ENCODE results near the gene RUFY3. TPM values are rescaled to one million over a fixed set of nuclear protein-coding genes. Genes with fewer than 3 reads are reported as not detected.

RUFY3 gene
- total RNA-seq, 1 experiment from 2014 or later = 32.9 TPM

- Histone ChIP-seq H3K4me1 (ENCODE audit: control insufficient read depth in 1 of 2, insufficient read depth in 2 of 2, low read length in 2 of 2) (peaks cover 3 to 15% of the 10 kb centered on the region in 2 experiments; a peak in 3 of 4 replicates), H3K9ac (ENCODE audit: low read length) (peak overlapping the region; percentile 96), H3K9me3 (ENCODE audit: control insufficient read depth in 1 of 2, insufficient read depth in 1 of 2, low read depth in 1 of 2, low read length in 2 of 2) (no peaks in the 10 kb centered on the region), H3K79me2 (ENCODE audit: insufficient read depth, low read length) (peaks cover 57% of the 10 kb centered on the region), H3K4me2 (ENCODE audit: low read length) (peak overlapping the region; percentile 96), H3K36me3 (ENCODE audit: control insufficient read depth in 1 of 2, insufficient read depth in 2 of 2, low read length in 2 of 2) (peaks cover 11 to 18% of the 10 kb centered on the region in 2 experiments; a peak in 2 of 4 replicates), H3K9me2 (ENCODE audit: insufficient read depth) (no peaks in the 10 kb centered on the region), H3K27ac (ENCODE audit: low read depth, low read length) (peak overlapping the region; percentile 97), H3K27me3 (ENCODE audit: insufficient read depth, low read length) (no peaks in the 10 kb centered on the region), H3K4me3 (replicated peaks in 1 of 2; ENCODE audit: low read depth in 1 of 2, low read length in 2 of 2) (peak overlapping the region; percentile 91 to 98), H2AFZ (ENCODE audit: low read depth, low read length, poor library complexity, severe bottlenecking) (no peak overlapping the region), H4K20me1 (ENCODE audit: insufficient read depth) (peaks cover 13% of the 10 kb centered on the region; the same call in 1 of the 2 replicates)
- CTCF ChIA-PET = interaction anchor here (0.7 kb wide), 1 partner anchor 84 kb away, joined by 6 read pairs; no protein-coding TSS in a partner anchor
- no peak for DNase-seq (ENCODE audit: low read depth, low spot score)
- BruUV-seq (replicated peaks) = no TSS peak
- ATAC-seq = peak; percentile 59
- POLR2A ChIA-PET = interaction anchor here (0.8 to 1.7 kb wide), 2 partner anchors 154 to 171 kb away, joined by 3 read pairs; partner anchors contain the start of gene DCK
- RAD21 ChIA-PET (ENCODE audit: low non-redundant PET in 1 of 2, low total read pairs in 2 of 2, uncharacterized antibody in 2 of 2, unreplicated experiment in 2 of 2) = no interaction called here
- TF ChIP-seq SIN3A (IDR thresholded peaks at IDR 0.05; ENCODE audit: low read depth) (peak; percentile 1; the same call in 1 of the 2 replicates), JUND (IDR thresholded peaks at IDR 0.05) (no peak), TCF7L2 (IDR thresholded peaks at IDR 0.05; ENCODE audit: borderline replicate concordance, extremely low read depth, insufficient read depth, insufficient read length) (peak; percentile 7)
- intact Hi-C loops (cut with micrococcal nuclease) = loop anchor here (2.0 to 5.0 kb wide), 2 partner anchors 64 to 152 kb away; partner anchors contain the start of genes MOB1B and UTP3
Observed at GRCh38 chr4:70838666-70839588, 117.2 kb downstream of the RUFY3 start.

- Histone ChIP-seq H3K4me3 (replicated peaks in 1 of 2; ENCODE audit: low read depth in 1 of 2, low read length in 2 of 2) (peak within 1 kb of the TSS; percentile 91 to 98), H3K9me3 (ENCODE audit: control insufficient read depth in 1 of 2, insufficient read depth in 1 of 2, low read depth in 1 of 2, low read length in 2 of 2) (no peaks in the 10 kb centered on the region), H3K4me1 (ENCODE audit: control insufficient read depth in 1 of 2, insufficient read depth in 2 of 2, low read length in 2 of 2) (peaks cover 3 to 15% of the 10 kb centered on the region in 2 experiments; a peak in 3 of 4 replicates), H3K4me2 (ENCODE audit: low read length) (peak within 1 kb of the TSS; percentile 96), H3K27ac (ENCODE audit: low read depth, low read length) (peak within 1 kb of the TSS; percentile 97), H3K36me3 (ENCODE audit: control insufficient read depth in 1 of 2, insufficient read depth in 2 of 2, low read length in 2 of 2) (peaks cover 7 to 13% of the 10 kb centered on the region in 2 experiments; a peak in 2 of 4 replicates), H3K9ac (ENCODE audit: low read length) (peak within 1 kb of the TSS; percentile 96), H3K27me3 (ENCODE audit: insufficient read depth, low read length) (no peaks in the 10 kb centered on the region), H4K20me1 (ENCODE audit: insufficient read depth) (peaks cover 13% of the 10 kb centered on the region; the same call in 1 of the 2 replicates), H2AFZ (ENCODE audit: low read depth, low read length, poor library complexity, severe bottlenecking) (peak within 1 kb of the TSS; percentile 68), H3K79me2 (ENCODE audit: insufficient read depth, low read length) (peaks cover 50% of the 10 kb centered on the region), H3K9me2 (ENCODE audit: insufficient read depth) (no peaks in the 10 kb centered on the region)
- intact Hi-C loops (cut with micrococcal nuclease) = loop anchor here (2.0 to 5.0 kb wide), 3 partner anchors 63 to 153 kb away; partner anchors contain the start of genes DCK, MOB1B and UTP3
- ATAC-seq = peak; percentile 90
- ChIA-PET RAD21 (ENCODE audit: low non-redundant PET in 1 of 2, low total read pairs in 2 of 2, uncharacterized antibody in 2 of 2, unreplicated experiment in 2 of 2) (no interaction called here), POLR2A (interaction anchor here (0.8 kb wide), 1 partner anchor 154 kb away, joined by 3 read pairs; the partner anchor contains the start of gene DCK), CTCF (interaction anchor here (0.7 kb wide), 1 partner anchor 83 kb away, joined by 6 read pairs; no protein-coding TSS in a partner anchor)
- DNase-seq (ENCODE audit: low read depth, low spot score) = peak; percentile 82
- no TSS peak for BruUV-seq (replicated peaks)
- peak; percentile 94 for TF ChIP-seq POLR2AphosphoS5 (IDR thresholded peaks at IDR 0.05; ENCODE audit: low read depth, low read length)
- TF ChIP-seq EGR1 (IDR thresholded peaks at IDR 0.05; ENCODE audit: low read depth) = no peak
- no peak for TF ChIP-seq ATF3 (IDR thresholded peaks at IDR 0.05)
- no peak for TF ChIP-seq FOSL1 (IDR thresholded peaks at IDR 0.05; ENCODE audit: low read depth)
- TF ChIP-seq SIN3A (IDR thresholded peaks at IDR 0.05; ENCODE audit: low read depth) = peak; percentile 75; the same call in 1 of the 2 replicates
- peak; percentile 76 for TF ChIP-seq YY1 (IDR thresholded peaks at IDR 0.05; ENCODE audit: extremely low read depth, insufficient replicate concordance, low read depth, low read length)
- TF ChIP-seq TCF7L2 (IDR thresholded peaks at IDR 0.05; ENCODE audit: borderline replicate concordance, extremely low read depth, insufficient read depth, insufficient read length) = peak; percentile 4
- TF ChIP-seq MAX (IDR thresholded peaks at IDR 0.05) = peak; percentile 82
- no peak for TF ChIP-seq REST (IDR thresholded peaks at IDR 0.05; ENCODE audit: low read depth)
- TF ChIP-seq CEBPB (IDR thresholded peaks at IDR 0.05; ENCODE audit: low read depth) = no peak
Observed at GRCh38 chr4:70839589-70840093, 117.9 kb downstream of the RUFY3 start, which contains the start of gene GRSF1. Gene GRSF1 (minus strand): TSS chr4:70839890. CDS start chr4:70839827, 63 bp downstream.

Measured in HCT116 (cell line).